ENCODE data around the gene ANKRD17.

Gene ANKRD17

DNA sequence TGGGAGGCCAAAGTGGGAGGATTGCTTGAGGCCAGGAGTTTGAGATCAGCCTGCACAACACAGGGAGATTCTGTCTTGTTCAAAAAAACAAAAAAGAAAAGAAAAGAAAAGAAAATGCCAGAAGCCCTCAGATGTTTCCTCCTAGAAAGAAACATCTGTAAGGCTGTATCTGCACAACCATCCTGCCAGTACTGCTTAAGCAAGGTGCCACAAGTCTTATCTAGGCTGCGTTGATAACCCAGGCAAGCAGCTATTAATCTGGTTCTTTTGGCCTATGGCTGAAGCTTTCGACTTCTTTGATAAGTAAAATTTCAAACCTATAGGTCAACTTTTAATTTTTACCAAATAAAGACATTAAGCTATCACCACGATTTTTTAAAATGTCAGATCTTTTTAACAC, 192.2 kb downstream of the ANKRD17 start:
- H3K4me3 Mint-ChIP-seq: no peak overlapping the region

DNA sequence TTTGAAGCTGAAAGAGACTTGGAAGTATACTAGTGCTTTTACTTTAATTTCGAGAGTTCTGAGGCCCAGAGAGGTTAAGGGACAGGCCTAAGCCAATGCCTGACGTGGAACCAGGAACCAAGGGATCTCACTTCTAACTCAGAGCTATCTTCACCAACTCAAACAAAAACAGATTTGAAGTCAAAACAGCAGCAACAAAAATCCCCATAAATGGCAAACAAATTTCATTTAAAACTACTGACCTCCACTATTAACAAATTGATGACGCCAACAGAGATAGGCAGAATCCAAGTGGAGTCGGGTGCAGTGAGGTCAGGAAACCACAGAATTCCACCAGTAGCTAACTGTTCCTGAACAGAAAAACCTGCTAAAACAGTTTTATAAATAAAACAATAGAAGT, 194.1 kb downstream of the ANKRD17 start:
- H3K27me3 Mint-ChIP-seq: no peaks in the 10 kb centered on the region
- H3K36me3 Mint-ChIP-seq: peaks cover 22% of the 10 kb centered on the region
- H3K9me3 Mint-ChIP-seq: no peaks in the 10 kb centered on the region
- ATAC-seq (ENCODE audit: low read depth) (no peak), DNase-seq (ENCODE audit: low spot score in 2 of 2) (no peak)
- peaks cover 19% of the 10 kb centered on the region for H3K4me1 Mint-ChIP-seq
- no peak overlapping the region for H3K4me3 Mint-ChIP-seq
- H3K27ac Mint-ChIP-seq: no peak overlapping the region

More for the DNA sequence above, 192.2 kb downstream of the ANKRD17 start:
- ATAC-seq (ENCODE audit: low read depth) (no peak), DNase-seq (ENCODE audit: low spot score in 2 of 2) (no peak)
- Mint-ChIP-seq H3K27ac (peak overlapping the region; percentile 15), H3K27me3 (no peaks in the 10 kb centered on the region), H3K9me3 (no peaks in the 10 kb centered on the region), H3K36me3 (peaks cover 16% of the 10 kb centered on the region), H3K4me1 (peaks cover 22% of the 10 kb centered on the region)

GRCh38 chr4:73055241-73055897, 203.2 kb downstream of the ANKRD17 start:
- no peaks in the 10 kb centered on the region for H3K9me3 Mint-ChIP-seq
- no peak for ATAC-seq (ENCODE audit: low read depth)
- H3K4me1 Mint-ChIP-seq: no peaks in the 10 kb centered on the region
- no peak for DNase-seq (ENCODE audit: low spot score in 2 of 2)
- H3K4me3 Mint-ChIP-seq: no peak overlapping the region
- H3K27me3 Mint-ChIP-seq: no peaks in the 10 kb centered on the region
- H3K36me3 Mint-ChIP-seq: peaks cover 33% of the 10 kb centered on the region
- no peak overlapping the region for H3K27ac Mint-ChIP-seq

GRCh38 chr4:73053974-73054480, 204.6 kb downstream of the ANKRD17 start:
- Mint-ChIP-seq H3K36me3 (peaks cover 27% of the 10 kb centered on the region), H3K4me3 (no peak overlapping the region), H3K4me1 (no peaks in the 10 kb centered on the region), H3K9me3 (no peaks in the 10 kb centered on the region), H3K27ac (no peak overlapping the region), H3K27me3 (no peaks in the 10 kb centered on the region)
- DNase-seq (ENCODE audit: low spot score in 2 of 2) (no peak), ATAC-seq (ENCODE audit: low read depth) (no peak)

GRCh38 chr4:73053076-73053475, 205.5 kb downstream of the ANKRD17 start:
- Mint-ChIP-seq H3K27ac (no peak overlapping the region), H3K4me3 (no peak overlapping the region), H3K27me3 (no peaks in the 10 kb centered on the region), H3K36me3 (peaks cover 20% of the 10 kb centered on the region), H3K9me3 (no peaks in the 10 kb centered on the region), H3K4me1 (no peaks in the 10 kb centered on the region)
- no peak for ATAC-seq (ENCODE audit: low read depth)
- no peak for DNase-seq (ENCODE audit: low spot score in 2 of 2)

- no peak overlapping the region for H3K27ac Mint-ChIP-seq
- no peak for ATAC-seq (ENCODE audit: low read depth)
- DNase-seq (ENCODE audit: low spot score in 2 of 2): no peak
- H3K4me3 Mint-ChIP-seq: no peak overlapping the region
- H3K36me3 Mint-ChIP-seq: peaks cover 19% of the 10 kb centered on the region
- H3K4me1 Mint-ChIP-seq: no peaks in the 10 kb centered on the region
- no peaks in the 10 kb centered on the region for H3K27me3 Mint-ChIP-seq
- H3K9me3 Mint-ChIP-seq: no peaks in the 10 kb centered on the region
Observed at GRCh38 chr4:73051625-73052024, 207.0 kb downstream of the ANKRD17 start.

DNA sequence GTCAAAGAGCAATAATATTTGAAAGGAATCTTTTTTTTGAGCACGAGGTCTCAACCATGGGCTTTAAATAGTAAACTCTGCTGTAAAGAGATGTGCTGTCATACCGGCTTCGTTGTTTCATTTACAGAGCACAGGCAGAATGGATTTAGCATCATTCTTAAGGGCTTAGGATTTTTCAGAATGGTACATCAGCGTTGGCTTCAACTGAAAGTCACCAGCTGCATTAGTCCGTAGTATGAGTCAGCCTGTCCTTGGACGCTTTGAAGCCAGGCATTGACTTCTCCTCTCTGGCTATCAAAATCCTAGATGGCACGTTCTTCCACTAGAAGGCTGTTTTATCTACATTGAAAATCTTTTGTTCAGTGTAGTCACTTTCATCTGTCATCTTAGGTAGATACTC, 212.7 kb downstream of the ANKRD17 start:
- H3K4me1 Mint-ChIP-seq: no peaks in the 10 kb centered on the region

GRCh38 chr4:73037057-73037456, 221.5 kb downstream of the ANKRD17 start:
- no peak for ATAC-seq (ENCODE audit: low read depth)
- H3K27me3 Mint-ChIP-seq: peaks cover 7% of the 10 kb centered on the region
- no peak for DNase-seq (ENCODE audit: low spot score in 2 of 2)
- peaks cover 7% of the 10 kb centered on the region for H3K36me3 Mint-ChIP-seq
- no peak overlapping the region for H3K27ac Mint-ChIP-seq
- H3K9me3 Mint-ChIP-seq: peaks cover 12% of the 10 kb centered on the region
- H3K4me1 Mint-ChIP-seq: peaks cover 3% of the 10 kb centered on the region
- no peak overlapping the region for H3K4me3 Mint-ChIP-seq

More for the DNA sequence above, 212.7 kb downstream of the ANKRD17 start:
- DNase-seq (ENCODE audit: low spot score in 2 of 2) (no peak), ATAC-seq (ENCODE audit: low read depth) (no peak)
- H3K27me3 Mint-ChIP-seq: peaks cover 4% of the 10 kb centered on the region
- H3K36me3 Mint-ChIP-seq: peaks cover 1% of the 10 kb centered on the region
- H3K9me3 Mint-ChIP-seq: peaks cover 4% of the 10 kb centered on the region
- H3K27ac Mint-ChIP-seq: no peak overlapping the region
- no peak overlapping the region for H3K4me3 Mint-ChIP-seq

DNA sequence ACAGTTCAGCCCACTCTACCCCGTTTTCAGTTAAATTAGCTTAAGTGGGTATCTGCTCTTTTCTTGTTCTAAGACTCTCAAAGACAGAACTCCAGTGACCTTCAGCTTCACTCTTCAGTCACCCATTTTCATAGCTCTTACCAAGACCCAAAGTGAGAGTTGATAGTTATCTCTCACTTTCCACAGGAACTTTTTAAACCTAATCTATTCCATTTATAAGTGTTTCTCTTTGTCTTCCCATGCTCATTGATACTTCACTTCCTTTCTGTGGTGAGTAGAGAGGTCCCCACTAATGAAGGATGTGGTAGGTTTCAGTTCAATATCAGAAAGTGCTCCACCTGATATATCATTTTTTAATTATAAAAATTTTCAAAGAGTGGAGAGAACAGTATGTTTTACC, 222.5 kb downstream of the ANKRD17 start:
- Mint-ChIP-seq H3K4me3 (no peak overlapping the region), H3K36me3 (peaks cover 7% of the 10 kb centered on the region), H3K9me3 (peaks cover 11% of the 10 kb centered on the region), H3K27ac (no peak overlapping the region), H3K27me3 (peaks cover 4% of the 10 kb centered on the region), H3K4me1 (peaks cover 3% of the 10 kb centered on the region)
- ATAC-seq (ENCODE audit: low read depth): no peak
- DNase-seq (ENCODE audit: low spot score in 2 of 2): no peak

DNA sequence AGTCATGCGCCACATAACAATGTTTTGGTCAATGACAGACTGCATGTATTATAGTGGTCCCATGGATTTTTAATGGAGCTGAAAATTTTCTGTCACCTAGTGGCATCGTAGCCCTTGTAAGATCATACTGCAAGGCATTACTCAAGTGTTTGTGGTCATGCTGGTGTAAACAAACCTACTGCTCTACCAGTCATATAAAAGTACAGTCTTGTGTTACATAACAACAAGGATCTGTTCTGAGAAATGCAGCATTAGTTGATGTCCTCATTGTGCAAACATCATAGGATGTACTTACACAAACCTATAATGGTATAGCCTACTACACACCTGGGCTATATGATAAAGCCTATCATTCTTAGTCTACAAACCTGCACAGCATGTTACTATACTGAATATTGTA, 223.7 kb downstream of the ANKRD17 start:
- Mint-ChIP-seq H3K4me3 (no peak overlapping the region), H3K27ac (no peak overlapping the region), H3K27me3 (peaks cover 3% of the 10 kb centered on the region), H3K4me1 (peaks cover 3% of the 10 kb centered on the region), H3K36me3 (peaks cover 7% of the 10 kb centered on the region), H3K9me3 (peaks cover 10% of the 10 kb centered on the region)
- DNase-seq (ENCODE audit: low spot score in 2 of 2) (no peak), ATAC-seq (ENCODE audit: low read depth) (no peak)

- DNase-seq (ENCODE audit: low spot score in 2 of 2): no peak
- no peak for ATAC-seq (ENCODE audit: low read depth)
- Mint-ChIP-seq H3K27me3 (no peaks in the 10 kb centered on the region), H3K27ac (no peak overlapping the region), H3K9me3 (no peaks in the 10 kb centered on the region), H3K4me1 (peaks cover 7% of the 10 kb centered on the region), H3K4me3 (no peak overlapping the region), H3K36me3 (peaks cover 3% of the 10 kb centered on the region)
Observed at GRCh38 chr4:73028621-73029020, 230.0 kb downstream of the ANKRD17 start.
